ENCODE results near the gene ADPRS. TPM values are rescaled to one million over a fixed set of nuclear protein-coding genes. Genes with fewer than 3 reads are reported as not detected.

Gene ADPRS
- total RNA-seq, 4 donors from 2014 or later = 41.0 to 64.3 (median 48.0) TPM

DNA sequence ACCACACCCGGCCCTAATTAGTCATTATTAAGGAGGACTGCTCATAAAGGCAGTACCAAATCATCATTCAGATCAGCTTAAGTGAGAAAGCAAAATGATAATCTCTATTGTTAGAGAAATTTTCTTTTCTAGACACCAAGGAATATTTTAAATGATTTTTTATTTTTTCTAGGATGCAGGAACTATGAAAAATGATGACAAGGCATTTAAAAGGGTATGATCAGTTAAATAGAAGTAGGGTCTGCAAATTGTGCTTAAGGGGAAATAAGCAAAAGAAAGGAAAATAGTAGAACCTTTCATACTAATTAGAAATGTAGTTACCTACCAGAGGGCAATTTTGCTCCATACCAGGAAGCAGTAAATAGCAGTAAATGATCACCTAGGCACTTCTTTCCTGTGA lies 26.4 kb upstream of the ADPRS start:
- H3K9me3 ChIP-seq = no peaks in the 10 kb centered on the region
- DNase-seq (ENCODE audit: low spot score in 2 of 2) = no peak
- no peaks in the 10 kb centered on the region for H3K4me1 ChIP-seq
- TF ChIP-seq CTCF (IDR thresholded peaks at IDR 0.05) (no peak), EP300 (IDR thresholded peaks at IDR 0.05) (no peak), POLR2A (IDR thresholded peaks at IDR 0.05) (no peak)
- H3K27me3 ChIP-seq = no peaks in the 10 kb centered on the region
- WGBS, 2 donors = 88 to 97% methylated on average over 1 of the region's 1 CpG
- no peak overlapping the region for H3K4me3 ChIP-seq
- H3K27ac ChIP-seq = no peak overlapping the region
- H3K36me3 ChIP-seq = peaks cover 0 to 11% (median 0%) of the 10 kb centered on the region in 3 donors

DNA sequence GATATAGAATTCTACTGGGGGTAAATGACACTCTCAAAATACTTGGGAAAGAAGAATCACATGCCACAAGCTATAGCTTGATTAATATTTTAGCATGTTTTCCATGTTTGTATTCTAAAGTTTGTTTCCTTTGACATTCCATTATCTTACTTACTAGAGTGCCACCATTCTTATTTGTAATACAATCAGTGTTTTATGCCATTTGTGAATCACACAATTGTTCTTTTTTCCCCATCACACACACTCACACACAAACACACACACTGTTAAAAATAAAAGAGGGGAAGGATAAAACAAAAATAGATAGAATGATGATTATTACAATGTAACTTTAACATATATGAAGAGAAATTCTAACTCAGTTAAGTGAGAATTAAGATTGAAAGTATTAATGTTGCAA lies 20.8 kb upstream of the ADPRS start:
- Histone ChIP-seq H3K27me3 (no peaks in the 10 kb centered on the region), H3K27ac (no peak overlapping the region), H3K36me3 (no peaks in the 10 kb centered on the region), H3K4me1 (no peaks in the 10 kb centered on the region), H3K4me3 (no peak overlapping the region), H3K9me3 (no peaks in the 10 kb centered on the region)
- TF ChIP-seq EP300 (IDR thresholded peaks at IDR 0.05) (no peak), POLR2A (IDR thresholded peaks at IDR 0.05) (no peak), CTCF (IDR thresholded peaks at IDR 0.05) (no peak)
- DNase-seq (ENCODE audit: low spot score in 2 of 2) = no peak

DNA sequence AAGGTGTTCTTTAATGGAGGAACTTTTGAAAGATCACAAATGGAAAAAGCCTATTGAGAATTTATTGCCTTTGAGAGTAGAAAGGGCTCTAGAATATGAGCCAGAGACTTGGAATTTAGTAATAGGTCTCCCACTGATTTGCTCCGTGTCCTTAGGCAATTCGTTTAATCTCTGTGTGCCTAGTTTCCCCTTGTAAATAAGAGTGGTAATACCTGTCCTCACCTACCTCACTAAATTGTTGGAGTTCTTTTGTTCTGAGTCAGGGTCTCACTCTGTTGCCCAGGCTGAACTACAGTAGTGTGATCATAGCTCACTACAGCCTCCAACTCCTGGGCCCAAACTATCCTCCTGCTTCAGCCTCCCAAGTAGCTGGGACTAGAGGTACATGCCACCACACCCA lies 19.8 kb upstream of the ADPRS start:
- 79 to 84% methylated on average over 2 of the region's 2 CpGs for WGBS, 2 donors
- no peaks in the 10 kb centered on the region for H3K4me1 ChIP-seq
- H3K9me3 ChIP-seq = no peaks in the 10 kb centered on the region
- no peak overlapping the region for H3K27ac ChIP-seq
- TF ChIP-seq POLR2A (IDR thresholded peaks at IDR 0.05) (no peak), CTCF (IDR thresholded peaks at IDR 0.05) (no peak), EP300 (IDR thresholded peaks at IDR 0.05) (no peak)
- H3K27me3 ChIP-seq = no peaks in the 10 kb centered on the region
- no peak for DNase-seq (ENCODE audit: low spot score in 2 of 2)
- no peak overlapping the region for H3K4me3 ChIP-seq
- H3K36me3 ChIP-seq = no peaks in the 10 kb centered on the region

DNA sequence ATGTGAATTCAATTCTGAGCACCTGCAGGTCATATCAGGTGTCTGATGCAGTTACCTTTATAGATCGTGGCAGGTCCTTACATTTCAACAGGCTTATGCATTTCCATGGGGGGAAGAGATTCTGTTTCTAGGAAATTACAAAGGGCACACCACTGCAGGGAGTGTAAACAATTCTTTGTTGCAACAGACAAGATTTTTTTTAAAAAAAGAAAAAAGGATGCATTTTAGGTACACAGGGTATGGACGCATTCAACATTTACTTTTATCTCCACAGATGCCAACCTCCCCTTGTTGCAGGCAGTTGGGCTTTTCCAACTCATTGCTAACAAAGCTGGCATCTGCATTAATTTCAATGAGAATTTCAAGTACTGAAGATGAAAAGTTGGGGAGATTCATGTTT lies 18.3 kb upstream of the ADPRS start:
- WGBS, 2 donors = 77 to 81% methylated on average over 2 of the region's 2 CpGs
- no peak for DNase-seq (ENCODE audit: low spot score in 2 of 2)
- Histone ChIP-seq H3K36me3 (no peaks in the 10 kb centered on the region), H3K27ac (no peak overlapping the region), H3K27me3 (no peaks in the 10 kb centered on the region), H3K4me1 (no peaks in the 10 kb centered on the region), H3K9me3 (no peaks in the 10 kb centered on the region), H3K4me3 (no peak overlapping the region)
- TF ChIP-seq EP300 (IDR thresholded peaks at IDR 0.05) (no peak), POLR2A (IDR thresholded peaks at IDR 0.05) (no peak), CTCF (IDR thresholded peaks at IDR 0.05) (no peak)

DNA sequence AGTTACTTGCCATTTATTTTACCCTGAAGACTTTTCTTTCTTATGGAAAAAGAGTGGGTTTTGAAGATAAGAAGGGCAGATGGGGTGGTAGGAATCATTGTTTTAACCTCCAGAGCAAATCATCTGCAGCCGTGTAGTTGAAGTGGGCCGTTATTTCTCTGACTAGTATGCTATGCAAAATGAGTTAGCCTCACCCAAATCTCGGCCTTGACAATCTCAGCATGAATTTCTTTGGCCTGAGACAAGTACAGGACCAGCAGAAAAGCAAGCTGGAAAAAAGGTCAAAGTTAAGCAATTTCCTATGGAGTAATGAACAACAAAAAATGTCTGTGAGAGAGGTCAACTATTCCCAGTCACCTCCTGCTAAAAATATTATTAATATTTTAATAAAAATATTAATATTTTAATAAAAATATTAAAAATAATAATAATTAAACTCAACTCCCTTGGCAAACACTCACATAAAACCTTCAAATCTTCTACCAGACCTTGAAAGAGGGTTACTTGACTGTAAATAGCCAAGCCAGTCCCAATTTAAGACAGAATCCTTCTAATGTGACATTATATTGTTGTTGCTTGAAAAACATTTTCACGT lies 11.6 kb upstream of the ADPRS start:
- Histone ChIP-seq H3K27ac (no peak overlapping the region), H3K27me3 (no peaks in the 10 kb centered on the region), H3K4me1 (no peaks in the 10 kb centered on the region), H3K36me3 (no peaks in the 10 kb centered on the region), H3K4me3 (no peak overlapping the region), H3K9me3 (no peaks in the 10 kb centered on the region)
- no peak for TF ChIP-seq POLR2A (IDR thresholded peaks at IDR 0.05)
- no peak for TF ChIP-seq CTCF (IDR thresholded peaks at IDR 0.05)
- no peak for TF ChIP-seq EP300 (IDR thresholded peaks at IDR 0.05)
- DNase-seq (ENCODE audit: low spot score in 2 of 2) = no peak
- WGBS, 2 donors = 44 to 53% methylated on average over 4 of the region's 4 CpGs
